Measurements from ENCODE around the gene TAF4. TPM values are rescaled to one million over a fixed set of nuclear protein-coding genes. Genes with fewer than 3 reads are reported as not detected.

Gene TAF4
- polyA plus RNA-seq, 6 donors from 2014 or later: 1.3 to 4.2 (median 1.8) TPM

DNA sequence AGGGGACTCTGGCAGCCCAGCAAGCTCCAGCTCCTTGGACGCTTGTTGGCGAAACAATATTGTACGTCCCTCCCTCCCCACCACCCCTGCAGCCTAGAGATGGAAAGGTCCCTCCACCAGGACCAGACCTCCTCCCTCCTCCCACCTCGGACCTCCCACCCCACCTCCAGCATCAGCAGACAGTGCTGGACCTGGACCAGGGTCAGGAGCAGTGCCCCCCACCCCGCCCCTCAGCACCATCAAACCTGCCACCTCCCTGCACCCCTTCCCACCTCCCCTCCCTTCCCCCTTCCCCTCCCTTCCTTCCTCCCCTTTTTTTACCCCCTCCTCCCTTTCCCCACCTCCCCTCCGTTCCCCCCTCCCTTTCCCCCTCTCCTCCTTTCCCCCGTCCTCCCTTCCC is 98.4 kb downstream of the TAF4 start:
- H3K36me3 Mint-ChIP-seq: peaks cover 9 to 11% of the 10 kb centered on the region in 2 donors
- DNase-seq (no peak), ATAC-seq (ENCODE audit: low read depth in 2 of 2) (no peak)
- peaks cover 0 to 2% (median 0%) of the 10 kb centered on the region in 7 donors for H3K9me3 Mint-ChIP-seq
- H3K4me3 Mint-ChIP-seq: no peak overlapping the region
- no peak overlapping the region for H3K27ac Mint-ChIP-seq
- H3K4me1 Mint-ChIP-seq: peaks cover 5 to 11% (median 7%) of the 10 kb centered on the region in 3 donors
- peaks cover 0 to 36% (median 20%) of the 10 kb centered on the region in 3 donors for H3K27me3 Mint-ChIP-seq

DNA sequence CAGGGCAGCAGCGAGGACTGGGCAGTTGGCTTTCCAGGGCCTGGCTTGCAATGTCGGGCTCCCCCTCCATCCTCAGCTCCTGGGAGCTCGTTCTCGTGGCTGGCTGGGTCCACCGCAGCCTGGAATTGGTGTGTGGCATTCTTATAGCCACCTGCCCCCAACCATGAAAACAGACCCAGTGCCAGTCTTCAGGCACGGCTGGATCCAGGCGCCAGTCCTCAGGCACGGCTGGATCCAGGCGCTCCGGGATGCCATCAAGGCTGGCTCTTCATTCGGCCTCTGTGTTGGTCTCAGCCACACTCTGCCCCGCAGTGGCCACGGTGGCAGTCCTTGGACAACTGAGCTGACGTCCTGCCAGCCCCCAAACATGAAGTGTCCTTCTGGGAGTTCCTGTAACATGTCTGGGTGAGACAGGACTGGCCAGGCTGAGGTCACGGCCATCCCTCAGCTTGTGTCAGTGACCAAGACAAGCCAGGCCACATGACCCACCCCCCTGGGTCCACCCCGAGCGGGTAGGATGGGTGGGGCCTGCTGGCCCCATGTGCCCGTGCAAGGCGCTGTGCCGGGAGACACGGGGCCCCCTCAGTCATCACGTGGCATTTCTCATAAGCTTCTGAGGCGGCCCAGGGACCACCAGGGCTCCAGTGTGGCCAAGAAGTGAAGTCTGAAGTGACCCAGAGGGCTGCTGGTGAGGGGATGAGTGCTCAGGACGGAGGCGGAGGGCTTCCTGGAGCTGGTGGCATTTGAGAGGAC is 99.0 kb downstream of the TAF4 start:
- ATAC-seq (ENCODE audit: low read depth in 2 of 2) (no peak), DNase-seq (no peak)
- Mint-ChIP-seq H3K4me1 (peaks cover 5 to 11% (median 7%) of the 10 kb centered on the region in 3 donors), H3K36me3 (peaks cover 6% of the 10 kb centered on the region in 2 donors), H3K9me3 (peaks cover 0 to 3% (median 0%) of the 10 kb centered on the region in 7 donors), H3K4me3 (peak overlapping the region in 2 of 8 donors; percentile 32 to 47), H3K27ac (peak overlapping the region in 1 of 6 donors; percentile 20), H3K27me3 (peaks cover 0 to 42% (median 26%) of the 10 kb centered on the region in 3 donors)

DNA sequence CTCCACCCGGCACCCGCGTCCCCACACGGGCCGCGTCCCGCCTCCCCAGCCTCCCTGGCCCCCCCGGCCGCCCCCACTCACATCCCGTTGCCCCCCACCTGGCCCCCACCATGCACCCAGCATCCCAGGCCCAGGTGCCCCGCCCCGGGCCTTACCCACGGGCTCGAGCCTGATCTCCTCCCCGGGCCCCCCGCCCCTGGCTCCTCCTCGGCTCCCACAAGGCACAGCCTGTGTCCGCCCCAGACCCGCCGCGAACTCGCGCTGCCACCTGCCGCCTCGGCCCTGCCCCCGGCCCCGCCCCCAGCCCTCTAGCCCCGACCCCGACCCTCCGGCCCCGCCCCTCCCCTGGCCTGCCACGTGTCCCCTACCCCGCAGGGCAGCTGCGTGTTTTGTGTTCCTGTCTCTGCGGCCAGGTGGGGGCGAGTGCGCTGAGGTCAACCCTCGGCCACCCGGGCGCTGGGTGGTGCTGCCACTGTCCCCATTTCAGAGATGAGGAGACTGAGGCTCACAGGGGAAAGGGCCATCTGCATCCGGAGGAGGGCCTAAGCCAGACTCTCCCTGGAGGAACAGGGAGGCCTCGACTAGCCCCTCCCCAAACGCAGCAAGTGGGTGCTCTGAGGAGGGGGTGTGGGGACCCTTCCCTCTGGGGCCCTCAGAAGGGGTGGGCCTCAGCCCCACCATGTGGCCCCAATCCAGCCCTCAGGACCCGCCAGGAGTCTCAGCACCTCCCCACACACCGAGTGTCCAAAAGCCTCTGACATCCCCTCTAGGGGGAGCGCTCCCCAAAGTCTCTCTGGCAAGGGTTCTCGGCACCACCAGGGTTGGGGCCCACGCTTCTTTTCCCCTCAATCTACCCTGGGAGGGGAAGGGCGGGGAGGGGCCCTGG is 99.8 kb downstream of the TAF4 start:
- Mint-ChIP-seq H3K36me3 (peaks cover 6% of the 10 kb centered on the region in 2 donors), H3K27ac (peak overlapping the region in 1 of 6 donors; percentile 20), H3K4me3 (peak overlapping the region in 2 of 8 donors; percentile 32 to 47), H3K4me1 (peaks cover 5 to 11% (median 7%) of the 10 kb centered on the region in 3 donors), H3K27me3 (peaks cover 4 to 42% (median 31%) of the 10 kb centered on the region in 3 donors), H3K9me3 (peaks cover 0 to 5% (median 0%) of the 10 kb centered on the region in 7 donors)
- no peak for DNase-seq
- ATAC-seq (ENCODE audit: low read depth in 2 of 2): no peak

DNA sequence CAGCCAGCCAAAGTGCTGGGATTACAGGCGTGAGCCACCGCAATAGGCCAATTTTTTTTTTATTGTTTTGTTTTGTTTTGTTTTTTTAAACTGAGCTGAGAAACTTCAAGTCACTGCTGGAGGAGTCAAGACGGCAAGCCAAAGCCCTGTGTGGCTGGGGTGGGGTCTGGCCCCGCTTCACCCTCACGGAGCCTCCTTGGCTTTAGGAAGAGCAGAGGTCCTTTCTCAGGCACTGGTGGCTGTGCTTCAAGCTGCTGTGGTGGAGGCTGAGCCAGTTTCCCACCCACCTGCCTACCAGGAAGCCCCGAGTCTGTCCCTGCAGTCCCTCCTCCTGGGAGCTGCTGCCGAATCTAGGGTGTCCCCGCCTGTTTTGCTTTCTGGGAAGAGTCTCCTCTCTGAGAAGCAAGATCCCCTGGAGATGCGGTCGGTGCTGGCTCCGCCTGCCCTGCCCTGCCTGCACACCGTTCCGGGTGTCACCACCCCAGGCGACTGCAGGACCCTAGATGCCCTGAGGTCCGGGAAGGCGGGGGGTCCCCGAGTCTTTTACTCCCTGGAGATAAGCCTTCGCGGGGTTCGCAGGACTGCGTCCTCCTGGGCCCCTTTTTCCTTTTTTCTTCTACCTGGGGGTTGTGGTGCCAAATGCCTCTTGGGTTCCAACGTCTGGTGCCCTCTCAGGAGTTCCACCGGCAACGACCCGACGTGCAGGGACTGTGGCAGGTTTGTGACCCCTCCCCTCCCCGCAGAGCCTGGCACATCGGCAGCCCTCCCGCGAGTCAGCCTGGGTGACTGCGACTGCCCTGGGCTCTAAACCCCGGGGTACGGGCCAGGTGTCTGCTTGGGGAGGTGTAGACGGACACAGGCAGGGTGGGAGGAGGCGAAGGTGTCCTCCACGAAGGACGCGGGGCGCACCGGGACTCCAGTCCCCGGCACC is 100.7 kb downstream of the TAF4 start:
- peaks cover 0 to 6% of the 10 kb centered on the region in 2 donors for H3K36me3 Mint-ChIP-seq
- DNase-seq (no peak), ATAC-seq (ENCODE audit: low read depth in 2 of 2) (no peak)
- H3K27me3 Mint-ChIP-seq: peaks cover 4 to 42% (median 31%) of the 10 kb centered on the region in 3 donors
- H3K27ac Mint-ChIP-seq: no peak overlapping the region
- H3K4me3 Mint-ChIP-seq: peak overlapping the region in 1 of 8 donors; percentile 68
- peaks cover 0 to 5% (median 0%) of the 10 kb centered on the region in 7 donors for H3K9me3 Mint-ChIP-seq
- H3K4me1 Mint-ChIP-seq: peaks cover 5 to 11% (median 7%) of the 10 kb centered on the region in 3 donors

DNA sequence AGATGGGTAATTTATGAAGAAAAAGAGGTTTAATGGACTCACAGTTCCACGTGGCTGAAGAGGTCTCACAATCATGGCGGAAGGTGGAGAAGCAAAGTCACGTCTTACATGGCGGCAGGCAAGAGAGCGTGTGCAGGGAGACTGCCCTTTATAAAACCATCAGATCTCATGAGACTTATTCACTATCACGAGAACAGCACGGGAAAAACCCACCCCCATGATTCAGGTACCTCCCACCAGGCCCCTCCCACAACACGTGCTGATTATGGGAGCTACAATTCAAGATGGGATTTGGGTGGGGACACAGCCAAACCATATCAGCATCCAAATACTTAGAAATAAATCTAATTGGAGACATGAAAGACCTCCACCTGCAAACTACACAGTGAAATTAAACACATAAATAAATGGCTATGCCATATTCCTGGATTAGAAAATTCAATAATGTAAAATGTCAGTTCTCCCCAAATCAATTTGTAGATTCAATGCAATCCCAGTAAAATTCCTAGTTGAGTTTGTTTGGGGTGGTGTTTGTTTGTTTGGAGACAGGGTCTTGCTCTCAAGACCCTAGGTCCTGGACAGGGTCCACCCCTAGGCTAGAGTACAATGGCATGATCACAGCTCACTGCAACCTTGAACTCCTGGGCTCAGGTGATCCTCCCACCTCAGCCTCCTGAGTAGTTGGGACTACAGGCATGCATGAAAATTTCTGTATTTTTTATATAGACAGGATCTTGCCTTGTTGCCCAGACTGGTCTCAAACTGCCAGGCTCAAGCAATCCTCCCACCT is 101.6 kb downstream of the TAF4 start:
- peak overlapping the region in 1 of 8 donors; percentile 68 for H3K4me3 Mint-ChIP-seq
- ATAC-seq (ENCODE audit: low read depth in 2 of 2) (no peak), DNase-seq (no peak)
- peaks cover 0 to 5% (median 0%) of the 10 kb centered on the region in 7 donors for H3K9me3 Mint-ChIP-seq
- H3K27ac Mint-ChIP-seq: peak overlapping the region in 1 of 6 donors; percentile 24
- H3K36me3 Mint-ChIP-seq: peaks cover 0 to 6% of the 10 kb centered on the region in 2 donors
- H3K27me3 Mint-ChIP-seq: peaks cover 4 to 42% (median 31%) of the 10 kb centered on the region in 3 donors
- H3K4me1 Mint-ChIP-seq: peaks cover 5 to 11% (median 7%) of the 10 kb centered on the region in 3 donors

DNA sequence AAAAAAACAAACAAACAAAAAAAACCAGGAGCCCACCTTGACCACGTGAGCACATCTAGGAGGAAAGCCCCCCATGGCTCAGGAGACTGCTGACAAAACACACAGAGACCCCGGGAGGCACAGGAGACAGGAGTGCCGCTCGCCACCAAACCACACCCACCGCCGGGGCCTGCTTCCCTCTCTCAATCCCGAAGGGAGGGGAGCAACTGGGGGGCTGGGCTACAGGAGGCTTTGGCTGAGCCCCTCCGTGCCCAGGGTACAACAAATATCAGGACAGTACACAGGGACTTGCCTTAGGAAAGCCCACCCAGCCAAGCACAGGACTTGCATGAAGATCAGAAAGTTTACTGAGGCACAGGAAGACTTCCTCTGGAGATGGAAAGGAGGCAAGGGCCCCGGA is 102.5 kb downstream of the TAF4 start:
- Mint-ChIP-seq H3K9me3 (peaks cover 0 to 5% (median 0%) of the 10 kb centered on the region in 7 donors), H3K4me3 (no peak overlapping the region), H3K36me3 (peaks cover 0 to 6% of the 10 kb centered on the region in 2 donors), H3K4me1 (peaks cover 5 to 11% (median 7%) of the 10 kb centered on the region in 3 donors), H3K27me3 (peaks cover 4 to 36% (median 29%) of the 10 kb centered on the region in 3 donors), H3K27ac (no peak overlapping the region)
- ATAC-seq (ENCODE audit: low read depth in 2 of 2): no peak
- no peak for DNase-seq

DNA sequence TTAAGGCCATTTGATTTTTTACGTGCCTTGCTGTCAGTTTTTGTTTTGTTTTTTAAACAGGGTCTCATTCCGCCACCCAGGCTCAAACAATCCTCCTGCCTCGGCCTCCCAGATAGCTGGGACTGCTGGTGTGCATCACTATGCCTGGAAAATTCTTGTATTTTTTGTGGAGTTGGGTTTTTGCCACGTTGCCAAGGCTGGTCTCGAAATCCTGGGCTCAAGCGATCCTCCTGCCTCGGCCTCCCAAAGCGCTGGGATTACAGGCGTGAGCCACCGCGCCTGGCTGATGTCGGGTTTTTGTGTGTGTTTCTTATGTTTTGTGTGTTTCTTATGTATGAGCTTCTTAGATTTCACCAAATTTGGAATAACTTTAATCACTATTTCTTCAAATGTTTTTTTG is 104.8 kb downstream of the TAF4 start:
- DNase-seq: no peak
- Mint-ChIP-seq H3K9me3 (peaks cover 0 to 5% (median 0%) of the 10 kb centered on the region in 7 donors), H3K27ac (no peak overlapping the region), H3K27me3 (peaks cover 9 to 20% (median 12%) of the 10 kb centered on the region in 3 donors), H3K4me3 (no peak overlapping the region), H3K4me1 (peaks cover 0 to 3% (median 0%) of the 10 kb centered on the region in 3 donors), H3K36me3 (peaks cover 0 to 6% of the 10 kb centered on the region in 2 donors)
- ATAC-seq (ENCODE audit: low read depth in 2 of 2): no peak

DNA sequence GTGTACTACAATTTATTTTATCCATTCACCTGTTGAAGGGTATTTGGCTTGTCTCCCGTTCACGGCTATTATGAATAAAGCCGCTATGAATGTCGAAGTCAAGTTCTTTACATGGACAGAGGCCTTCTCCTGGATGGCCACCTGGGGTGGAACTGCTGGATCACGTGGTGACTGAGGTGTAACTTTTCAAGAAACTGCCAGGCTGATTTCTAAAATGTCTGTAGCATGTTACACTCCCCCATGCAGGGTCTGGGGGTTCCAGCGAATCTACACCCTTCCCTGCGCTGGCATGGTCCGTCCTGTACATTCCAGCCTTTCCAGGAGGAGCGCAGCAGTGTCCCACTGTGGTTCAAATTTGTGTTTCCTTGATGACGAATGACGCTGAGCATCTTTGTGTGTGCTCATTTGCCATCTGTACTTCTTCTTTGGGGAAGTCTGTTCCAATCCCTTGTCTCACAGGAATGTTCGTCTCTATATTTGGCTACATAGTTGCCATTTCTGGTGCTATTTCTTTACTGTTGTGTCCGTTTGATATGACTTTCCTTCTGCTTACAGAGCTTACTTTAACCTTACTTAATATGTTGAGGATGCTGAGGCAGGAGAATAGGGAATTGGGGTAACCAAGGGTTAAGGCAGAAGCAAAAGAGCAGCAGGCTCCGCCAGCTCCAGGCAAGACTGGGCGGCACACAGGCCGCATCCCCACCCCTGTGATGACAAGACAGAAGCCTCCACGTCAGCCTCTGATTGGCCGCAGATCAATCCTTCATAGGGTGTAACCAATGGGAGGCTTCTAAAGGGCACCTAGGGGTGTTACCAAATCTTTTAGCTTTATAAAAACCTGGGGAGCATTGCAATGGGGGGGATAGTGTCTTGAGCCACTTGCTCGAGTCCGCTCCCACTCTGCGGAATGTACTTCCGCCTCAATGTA is 106.6 kb downstream of the TAF4 start:
- DNase-seq: no peak
- H3K9me3 Mint-ChIP-seq: peaks cover 0 to 5% (median 0%) of the 10 kb centered on the region in 7 donors

DNA sequence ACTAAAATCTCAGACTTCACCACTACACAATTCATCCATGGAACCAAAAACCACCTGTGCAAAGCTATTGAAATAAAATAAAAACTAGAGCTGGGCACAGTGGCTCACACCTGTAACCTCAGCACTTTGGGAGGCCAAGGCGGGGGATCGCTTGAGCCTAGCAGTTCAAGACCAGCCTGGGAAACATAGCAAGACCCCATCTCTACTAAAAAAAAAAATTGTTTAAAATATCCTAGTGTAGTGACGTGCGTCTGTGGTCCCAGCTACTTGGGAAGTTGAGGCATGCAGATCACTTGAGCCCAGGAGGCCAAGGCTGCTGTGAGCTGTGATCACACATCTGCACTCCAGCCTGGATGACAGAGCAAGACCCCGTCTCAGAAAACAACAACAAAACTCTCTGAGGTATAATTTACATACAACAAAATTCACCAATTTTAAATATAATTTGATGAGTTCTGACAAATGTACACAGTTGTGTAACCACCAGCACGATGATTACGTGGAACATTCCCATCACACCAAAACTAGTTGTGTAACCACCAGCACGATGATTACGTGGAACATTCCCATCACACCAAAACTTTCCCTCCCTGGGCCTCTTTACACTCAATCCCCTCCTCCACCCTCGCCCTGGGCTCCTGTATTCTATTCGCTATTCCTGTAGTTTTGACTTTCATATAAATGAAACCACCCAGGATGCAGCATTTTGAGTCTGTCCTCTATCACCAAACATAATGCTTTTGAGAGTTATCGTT is 107.5 kb downstream of the TAF4 start:
- Mint-ChIP-seq H3K4me3 (no peak overlapping the region), H3K4me1 (no peaks in the 10 kb centered on the region), H3K9me3 (peaks cover 0 to 4% (median 0%) of the 10 kb centered on the region in 7 donors), H3K27me3 (peaks cover 17 to 24% (median 23%) of the 10 kb centered on the region in 3 donors), H3K27ac (no peak overlapping the region), H3K36me3 (peaks cover 0 to 5% of the 10 kb centered on the region in 2 donors)
- DNase-seq: no peak
- no peak for ATAC-seq (ENCODE audit: low read depth in 2 of 2)

More for the DNA sequence above, 106.6 kb downstream of the TAF4 start:
- Mint-ChIP-seq H3K27me3 (peaks cover 17 to 28% (median 23%) of the 10 kb centered on the region in 3 donors), H3K4me1 (no peaks in the 10 kb centered on the region), H3K4me3 (no peak overlapping the region), H3K36me3 (peaks cover 0 to 11% of the 10 kb centered on the region in 2 donors), H3K27ac (no peak overlapping the region)
- no peak for ATAC-seq (ENCODE audit: low read depth in 2 of 2)

DNA sequence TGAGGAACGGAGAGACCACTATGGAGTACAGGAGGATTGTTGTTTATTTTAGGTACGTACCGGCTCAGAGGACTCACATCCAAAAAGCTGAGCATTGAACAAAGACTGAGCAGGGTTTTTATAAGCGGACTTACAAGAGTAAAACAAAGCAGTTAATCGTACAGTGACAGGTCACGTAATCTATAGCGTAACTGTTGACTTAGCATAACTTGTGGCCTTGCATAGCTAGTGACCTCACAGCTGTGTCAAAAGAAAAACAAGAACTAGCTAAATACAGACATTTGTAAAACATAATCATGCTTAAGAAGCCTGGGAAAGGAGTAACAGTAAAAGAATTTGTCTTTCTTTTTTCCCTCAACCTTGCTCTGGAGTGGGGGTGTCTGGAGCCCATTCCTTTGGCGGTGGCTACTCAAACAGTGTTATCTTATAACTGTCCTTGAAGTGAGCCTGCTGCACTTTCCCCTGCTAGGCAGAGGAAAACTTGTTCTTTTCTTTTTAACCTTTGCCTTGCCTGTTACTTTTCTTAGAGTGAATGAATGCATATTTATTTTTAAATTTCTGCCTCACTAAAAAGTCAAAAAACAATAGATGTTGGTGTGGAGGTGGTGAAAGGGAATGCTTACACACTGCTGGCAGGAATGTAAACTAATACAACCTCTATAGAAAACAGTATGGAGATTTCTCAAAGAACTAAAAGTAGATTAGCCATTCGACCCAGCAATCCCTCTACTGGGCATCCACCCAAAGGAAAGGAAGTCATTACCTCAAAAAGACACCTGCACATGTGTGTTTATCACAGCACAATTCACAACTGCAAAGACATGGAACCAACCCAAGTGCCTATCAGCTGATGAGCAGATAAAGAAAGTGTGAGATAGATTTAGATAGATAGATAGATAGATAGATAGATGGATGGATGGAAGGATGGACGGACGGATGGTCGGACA is 109.0 kb downstream of the TAF4 start:
- peaks cover 0 to 3% (median 0%) of the 10 kb centered on the region in 7 donors for H3K9me3 Mint-ChIP-seq
- H3K27ac Mint-ChIP-seq: no peak overlapping the region
- peaks cover 22 to 32% (median 25%) of the 10 kb centered on the region in 3 donors for H3K27me3 Mint-ChIP-seq
- DNase-seq (no peak), ATAC-seq (ENCODE audit: low read depth in 2 of 2) (no peak)
- no peak overlapping the region for H3K4me3 Mint-ChIP-seq
- H3K36me3 Mint-ChIP-seq: peaks cover 0 to 5% of the 10 kb centered on the region in 2 donors
- H3K4me1 Mint-ChIP-seq: no peaks in the 10 kb centered on the region

All from naive B cell (primary cell).